ENCODE results near the gene BLM. TPM values are rescaled to one million over a fixed set of nuclear protein-coding genes. Genes with fewer than 3 reads are reported as not detected.
"Not testable (repeated sequence)": the region's sequence is repeated elsewhere in the genome, so short reads cannot be mapped to it uniquely, and the experiment has no call there.

BLM gene
- total RNA-seq, 1 experiment from 2014 or later, result 24.6 TPM

DNA sequence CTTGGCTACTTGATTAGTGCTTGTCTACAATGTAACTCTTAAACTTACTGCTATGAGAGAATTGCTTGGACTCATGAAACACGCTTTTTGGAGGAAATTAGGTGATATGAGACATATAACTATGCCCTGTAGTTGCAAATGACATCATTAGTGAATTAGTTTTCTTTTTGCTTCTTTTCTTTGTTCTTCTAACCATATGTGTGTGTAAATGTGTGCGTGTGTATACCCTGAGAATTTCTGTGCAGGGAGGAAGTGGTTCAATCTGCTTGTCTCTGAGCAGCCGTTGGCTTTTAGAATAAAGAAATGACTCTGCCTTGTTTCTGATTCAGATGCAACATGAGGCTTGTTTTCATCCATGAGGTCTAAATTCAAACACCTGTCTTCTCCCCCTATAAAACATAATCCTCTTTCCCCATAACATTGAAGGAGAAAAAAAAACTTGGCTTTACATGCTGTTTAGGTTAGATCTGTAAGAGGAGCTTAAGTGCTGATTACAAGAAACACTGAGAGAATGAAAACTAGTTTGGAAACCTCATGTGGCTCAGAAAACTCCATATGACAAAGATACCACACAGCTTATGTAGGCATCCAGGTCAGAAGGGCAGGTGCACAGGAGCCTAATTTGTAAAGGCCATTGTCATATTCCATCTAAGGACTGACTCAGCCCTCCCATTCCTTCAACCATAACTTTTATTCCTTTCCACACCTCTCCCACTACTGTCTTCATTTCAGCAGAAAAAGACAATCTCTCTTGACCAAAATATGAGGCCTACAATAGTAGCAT lies 30.5 kb upstream of the BLM start:
- Histone ChIP-seq H4K20me1 (ENCODE audit: insufficient read depth) (no peaks in the 10 kb centered on the region), H3K79me2 (ENCODE audit: insufficient read depth, low read length) (no peaks in the 10 kb centered on the region), H3K27ac (ENCODE audit: low read depth, low read length) (no peak overlapping the region), H2AFZ (ENCODE audit: low read depth, low read length, poor library complexity, severe bottlenecking) (no peak overlapping the region), H3K9me2 (ENCODE audit: insufficient read depth) (no peaks in the 10 kb centered on the region), H3K4me3 (replicated peaks in 1 of 2; ENCODE audit: low read depth in 1 of 2, low read length in 2 of 2) (no peak overlapping the region), H3K36me3 (ENCODE audit: control insufficient read depth in 1 of 2, insufficient read depth in 2 of 2, low read length in 2 of 2) (no peaks in the 10 kb centered on the region), H3K4me2 (ENCODE audit: low read length) (no peak overlapping the region), H3K27me3 (ENCODE audit: insufficient read depth, low read length) (no peaks in the 10 kb centered on the region), H3K9me3 (ENCODE audit: control insufficient read depth in 1 of 2, insufficient read depth in 1 of 2, low read depth in 1 of 2, low read length in 2 of 2) (no peaks in the 10 kb centered on the region), H3K4me1 (ENCODE audit: control insufficient read depth in 1 of 2, insufficient read depth in 2 of 2, low read length in 2 of 2) (peaks cover 0 to 4% of the 10 kb centered on the region in 2 experiments; a peak in 1 of 4 replicates), H3K9ac (ENCODE audit: low read length) (no peak overlapping the region)
- intact Hi-C loops (cut with micrococcal nuclease), result no loop called here
- CTCF ChIA-PET, result no interaction called here
- no TSS peak for BruUV-seq (replicated peaks)
- TF ChIP-seq SRF (IDR thresholded peaks at IDR 0.05; ENCODE audit: low read depth) (no peak), ELF1 (IDR thresholded peaks at IDR 0.05; ENCODE audit: borderline replicate concordance, low read depth) (no peak), SP1 (IDR thresholded peaks at IDR 0.05; ENCODE audit: low read depth) (no peak), EZH2 (IDR thresholded peaks at IDR 0.05) (no peak), POLR2A (IDR thresholded peaks at IDR 0.05; ENCODE audit: borderline replicate concordance, extremely low read depth, insufficient read depth, insufficient read length) (no peak), POLR2AphosphoS5 (IDR thresholded peaks at IDR 0.05; ENCODE audit: low read depth, low read length) (no peak), YY1 (IDR thresholded peaks at IDR 0.05; ENCODE audit: extremely low read depth, insufficient replicate concordance, low read depth, low read length) (no peak), ZNF274 (IDR thresholded peaks at IDR 0.05; ENCODE audit: low read depth, low read length) (no peak)
- TF ChIP-seq, protein P1, sequence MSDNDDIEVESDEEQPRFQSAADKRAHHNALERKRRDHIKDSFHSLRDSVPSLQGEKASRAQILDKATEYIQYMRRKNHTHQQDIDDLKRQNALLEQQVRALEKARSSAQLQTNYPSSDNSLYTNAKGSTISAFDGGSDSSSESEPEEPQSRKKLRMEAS (IDR thresholded peaks at IDR 0.05), result no peak
- TF ChIP-seq, protein P2, sequence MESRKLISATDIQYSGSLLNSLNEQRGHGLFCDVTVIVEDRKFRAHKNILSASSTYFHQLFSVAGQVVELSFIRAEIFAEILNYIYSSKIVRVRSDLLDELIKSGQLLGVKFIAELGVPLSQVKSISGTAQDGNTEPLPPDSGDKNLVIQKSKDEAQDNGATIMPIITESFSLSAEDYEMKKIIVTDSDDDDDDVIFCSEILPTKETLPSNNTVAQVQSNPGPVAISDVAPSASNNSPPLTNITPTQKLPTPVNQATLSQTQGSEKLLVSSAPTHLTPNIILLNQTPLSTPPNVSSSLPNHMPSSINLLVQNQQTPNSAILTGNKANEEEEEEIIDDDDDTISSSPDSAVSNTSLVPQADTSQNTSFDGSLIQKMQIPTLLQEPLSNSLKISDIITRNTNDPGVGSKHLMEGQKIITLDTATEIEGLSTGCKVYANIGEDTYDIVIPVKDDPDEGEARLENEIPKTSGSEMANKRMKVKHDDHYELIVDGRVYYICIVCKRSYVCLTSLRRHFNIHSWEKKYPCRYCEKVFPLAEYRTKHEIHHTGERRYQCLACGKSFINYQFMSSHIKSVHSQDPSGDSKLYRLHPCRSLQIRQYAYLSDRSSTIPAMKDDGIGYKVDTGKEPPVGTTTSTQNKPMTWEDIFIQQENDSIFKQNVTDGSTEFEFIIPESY (IDR thresholded peaks at IDR 0.05; ENCODE audit: extremely low read depth, insufficient replicate concordance, low read length), result no peak
- no peak for DNase-seq (ENCODE audit: low read depth, low spot score)
- RAD21 ChIA-PET (ENCODE audit: low non-redundant PET in 1 of 2, low total read pairs in 2 of 2, uncharacterized antibody in 2 of 2, unreplicated experiment in 2 of 2), result no interaction called here
- POLR2A ChIA-PET, result no interaction called here
- ATAC-seq, result no peak

DNA sequence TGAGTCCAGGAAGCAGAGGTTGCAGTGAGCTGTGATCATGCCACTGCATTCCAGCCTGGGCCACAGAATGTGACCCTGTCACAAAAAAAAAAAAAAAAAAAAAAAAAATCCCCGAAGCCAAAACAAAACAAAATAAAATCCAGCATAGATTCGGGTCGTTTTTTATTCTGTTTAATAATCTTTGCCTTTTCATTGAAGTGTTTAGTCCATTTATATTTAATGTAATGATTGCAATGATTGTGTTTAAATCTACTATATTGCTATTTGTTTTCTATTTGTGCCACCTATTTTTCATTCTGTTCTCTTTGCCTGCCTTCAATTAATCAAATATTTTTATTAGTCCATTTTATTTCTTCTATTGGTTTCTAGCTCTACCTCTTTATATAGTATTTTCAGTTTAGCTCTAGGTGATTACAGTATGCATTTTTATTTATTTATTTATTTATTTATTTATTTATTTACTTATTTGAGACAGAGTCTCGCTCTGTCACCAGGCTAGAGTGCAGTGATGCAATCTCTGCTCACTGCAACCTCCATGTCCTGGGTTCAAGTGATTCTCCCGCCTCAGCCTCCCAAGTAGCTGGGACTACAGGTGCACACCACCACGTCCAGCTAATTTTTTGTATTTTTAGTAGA lies 27.7 kb upstream of the BLM start:
- H3K4me2 ChIP-seq (ENCODE audit: low read length); H3K9me3 ChIP-seq (ENCODE audit: control insufficient read depth in 1 of 2, insufficient read depth in 1 of 2, low read depth in 1 of 2, low read length in 2 of 2); CTCF ChIA-PET; H3K36me3 ChIP-seq (ENCODE audit: control insufficient read depth in 1 of 2, insufficient read depth in 2 of 2, low read length in 2 of 2); BruUV-seq (replicated peaks); DNase-seq (ENCODE audit: low read depth, low spot score); H4K20me1 ChIP-seq (ENCODE audit: insufficient read depth); ATAC-seq; H3K79me2 ChIP-seq (ENCODE audit: insufficient read depth, low read length); H3K27me3 ChIP-seq (ENCODE audit: insufficient read depth, low read length); H2AFZ ChIP-seq (ENCODE audit: low read depth, low read length, poor library complexity, severe bottlenecking); H3K4me3 ChIP-seq (replicated peaks in 1 of 2; ENCODE audit: low read depth in 1 of 2, low read length in 2 of 2); RAD21 ChIA-PET (ENCODE audit: low non-redundant PET in 1 of 2, low total read pairs in 2 of 2, uncharacterized antibody in 2 of 2, unreplicated experiment in 2 of 2); intact Hi-C loops (cut with micrococcal nuclease); H3K4me1 ChIP-seq (ENCODE audit: control insufficient read depth in 1 of 2, insufficient read depth in 2 of 2, low read length in 2 of 2); POLR2A ChIA-PET; H3K27ac ChIP-seq (ENCODE audit: low read depth, low read length); H3K9me2 ChIP-seq (ENCODE audit: insufficient read depth); H3K9ac ChIP-seq (ENCODE audit: low read length): not testable (repeated sequence)

Data from HCT116 (cell line).